DND-41 (cell line): ENCODE results near the gene MCM9.

Experiments used
- ATAC-seq: fragments of 200-7000 bp; cut with Tn5 transposase; 3 replicates; pipeline ENCODE4 v1.9.1; 2021; ENCODE audit warnings: low read depth; ENCODE audit not compliant: insufficient read depth
- DNase-seq: peaks from one replicate; pipeline ENCODE4 v3.0.0-alpha.2; 2020
- H2AFZ ChIP-seq: 2 replicates; pipeline ENCODE4 v1.6.0; 2012; ENCODE audit warnings: low read depth, low read length
- H3K27ac ChIP-seq: 2 replicates; pipeline ENCODE4 v1.5.1; 2012; ENCODE audit warnings: low read length, inconsistent platforms
- H3K27me3 ChIP-seq: fragments of 200-600 bp; sonication (generic); 2 replicates; pipeline ENCODE4 v1.6.0; 2012; ENCODE audit warnings: low read length, mild to moderate bottlenecking, inconsistent platforms; ENCODE audit not compliant: insufficient read depth, poor library complexity
- H3K36me3 ChIP-seq: 2 replicates; pipeline ENCODE4 v1.5.1; 2012; ENCODE audit warnings: low read length, inconsistent platforms; ENCODE audit not compliant: insufficient read depth
- H3K4me1 ChIP-seq: 2 replicates; pipeline ENCODE4 v1.5.1; 2012; ENCODE audit warnings: mild to moderate bottlenecking, low read length; ENCODE audit not compliant: insufficient read depth
- H3K4me2 ChIP-seq: 2 replicates; pipeline ENCODE4 v1.6.0; 2012; ENCODE audit warnings: mild to moderate bottlenecking, moderate library complexity, low read length, inconsistent platforms; ENCODE audit not compliant: insufficient read depth
- H3K4me3 ChIP-seq, 2 experiments: fragments of 200-600 bp in 1 of 2; shearing (Covaris generic) in 1 of 2; 2 replicates each; pipeline ENCODE4 v1.5.1; 2012 to 2016; ENCODE audit warnings: inconsistent platforms in 2 of 2, low read length in 2 of 2, mild to moderate bottlenecking in 2 of 2, low read depth in 1 of 2, moderate library complexity in 1 of 2
- H3K79me2 ChIP-seq: 2 replicates; pipeline ENCODE4 v1.6.0; 2012; ENCODE audit warnings: low read length, inconsistent platforms; ENCODE audit not compliant: insufficient read depth
- H3K9ac ChIP-seq: 2 replicates; pipeline ENCODE4 v1.6.0; 2012; ENCODE audit warnings: low read depth, mild to moderate bottlenecking, inconsistent platforms, low read length, moderate library complexity
- H3K9me3 ChIP-seq: 2 replicates; pipeline ENCODE4 v1.5.1; 2012; ENCODE audit warnings: low read length, moderate library complexity, mild to moderate bottlenecking, inconsistent platforms; ENCODE audit not compliant: insufficient read depth, severe bottlenecking
- H4K20me1 ChIP-seq: 2 replicates; pipeline ENCODE4 v1.6.0; 2012; ENCODE audit warnings: low read length; ENCODE audit not compliant: insufficient read depth
- EZH2 ChIP-seq: IDR thresholded peaks from 3 replicates; pipeline ENCODE4 v1.6.1; 2012; ENCODE audit warnings: borderline replicate concordance, low read depth, mild to moderate bottlenecking, moderate library complexity, low read length, inconsistent platforms; ENCODE audit not compliant: severe bottlenecking
- TF ChIP-seq, protein P1 (sequence below): IDR thresholded peaks from 2 replicates; pipeline ENCODE4 v1.5.1; 2012; ENCODE audit warnings: borderline replicate concordance, low read length, moderate library complexity, mild to moderate bottlenecking; ENCODE audit not compliant: poor library complexity, severe bottlenecking; ENCODE audit errors: extremely low read depth

Gene MCM9

DNA sequence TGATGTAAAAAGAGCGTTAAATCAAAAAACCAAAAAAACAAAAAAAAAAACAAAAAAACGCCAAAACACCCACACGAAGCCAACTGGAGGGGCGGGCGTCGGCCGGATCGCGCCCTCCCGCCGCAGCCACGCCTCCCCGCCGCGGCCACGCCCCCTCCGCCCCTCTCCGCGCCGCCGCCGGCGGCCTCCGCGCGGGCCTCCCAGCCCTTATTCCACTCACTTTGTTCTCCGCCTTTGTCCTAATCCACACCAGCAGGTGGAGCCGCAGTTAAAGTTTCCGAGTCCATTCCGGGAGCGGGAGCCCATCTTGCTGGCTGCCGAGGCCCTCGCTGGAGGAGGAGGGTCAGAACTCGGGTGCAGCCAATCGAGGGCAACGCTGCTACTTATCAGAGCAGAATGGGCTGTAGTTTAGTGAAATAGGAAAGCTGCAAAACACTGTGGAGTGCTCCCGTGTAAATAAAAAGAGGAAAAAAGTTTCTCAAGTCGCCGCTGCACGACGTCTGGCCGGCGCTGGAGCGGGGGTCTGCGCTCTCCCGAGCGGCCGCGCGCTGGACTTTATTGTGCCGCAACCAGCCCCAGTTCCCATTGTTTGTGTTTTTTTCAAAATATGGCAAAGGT lies 41.0 kb downstream of the MCM9 start, which contains the start of gene ASF1A:
Gene ASF1A (plus strand): TSS at position 346 of the 618 bp plus-strand sequence. CDS start 262 bp downstream, at position 608.
- ATAC-seq, result peak; percentile 87
- TF ChIP-seq, protein P1, sequence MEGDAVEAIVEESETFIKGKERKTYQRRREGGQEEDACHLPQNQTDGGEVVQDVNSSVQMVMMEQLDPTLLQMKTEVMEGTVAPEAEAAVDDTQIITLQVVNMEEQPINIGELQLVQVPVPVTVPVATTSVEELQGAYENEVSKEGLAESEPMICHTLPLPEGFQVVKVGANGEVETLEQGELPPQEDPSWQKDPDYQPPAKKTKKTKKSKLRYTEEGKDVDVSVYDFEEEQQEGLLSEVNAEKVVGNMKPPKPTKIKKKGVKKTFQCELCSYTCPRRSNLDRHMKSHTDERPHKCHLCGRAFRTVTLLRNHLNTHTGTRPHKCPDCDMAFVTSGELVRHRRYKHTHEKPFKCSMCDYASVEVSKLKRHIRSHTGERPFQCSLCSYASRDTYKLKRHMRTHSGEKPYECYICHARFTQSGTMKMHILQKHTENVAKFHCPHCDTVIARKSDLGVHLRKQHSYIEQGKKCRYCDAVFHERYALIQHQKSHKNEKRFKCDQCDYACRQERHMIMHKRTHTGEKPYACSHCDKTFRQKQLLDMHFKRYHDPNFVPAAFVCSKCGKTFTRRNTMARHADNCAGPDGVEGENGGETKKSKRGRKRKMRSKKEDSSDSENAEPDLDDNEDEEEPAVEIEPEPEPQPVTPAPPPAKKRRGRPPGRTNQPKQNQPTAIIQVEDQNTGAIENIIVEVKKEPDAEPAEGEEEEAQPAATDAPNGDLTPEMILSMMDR, result peak; percentile 92
- no peak for TF ChIP-seq EZH2

DNA sequence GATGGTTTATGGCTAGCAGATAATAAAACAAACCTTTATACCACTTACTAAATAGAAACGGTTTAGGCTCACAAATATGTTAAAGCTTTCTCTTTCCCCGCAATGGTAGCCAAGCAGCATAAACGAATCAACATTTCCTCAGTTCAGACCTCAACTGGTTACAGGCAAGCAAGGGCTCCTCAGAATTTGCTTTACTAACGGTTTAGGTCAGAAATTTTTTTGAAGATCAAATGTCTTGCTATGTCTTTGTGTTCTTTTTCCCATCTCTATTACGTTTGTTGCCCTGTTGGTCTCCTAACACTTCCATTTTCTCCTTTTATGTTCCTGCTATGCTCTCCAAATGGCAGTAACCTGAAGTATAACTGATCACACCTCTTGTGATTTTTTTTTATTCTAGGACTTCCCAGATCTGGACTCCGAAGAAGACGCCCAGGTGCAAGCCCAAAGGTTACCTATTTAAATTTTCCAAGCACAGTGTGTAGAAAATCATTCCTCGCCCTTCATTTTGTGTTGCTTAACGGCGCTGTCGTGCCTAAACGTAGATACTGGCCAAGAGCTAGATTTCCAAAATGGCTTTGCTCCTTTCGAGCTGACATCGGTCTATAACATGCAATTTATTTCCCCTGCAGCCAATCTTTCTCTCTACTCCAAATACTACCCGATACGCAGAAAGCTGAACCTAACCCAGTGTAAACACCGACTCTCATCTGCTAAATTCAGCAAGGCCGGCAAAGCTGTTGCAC lies 41.7 kb downstream of the MCM9 start:
- H2AFZ ChIP-seq, result peak overlapping the region; percentile 77
- DNase-seq, result peak; percentile 66
- peaks cover 48% of the 10 kb centered on the region for H3K4me1 ChIP-seq
- H4K20me1 ChIP-seq, result peaks cover 7% of the 10 kb centered on the region; the same call in 1 of the 2 replicates
- peak overlapping the region; percentile 98 for H3K27ac ChIP-seq
- no peak for TF ChIP-seq EZH2
- TF ChIP-seq, protein P1, result no peak
- H3K9me3 ChIP-seq, result no peaks in the 10 kb centered on the region
- peak; percentile 15 for ATAC-seq
- peak overlapping the region; percentile 98 for H3K9ac ChIP-seq
- peak overlapping the region; percentile 72 for H3K4me2 ChIP-seq
- H3K4me3 ChIP-seq, result peak overlapping the region; percentile 59 to 98
- H3K36me3 ChIP-seq, result peaks cover 11% of the 10 kb centered on the region
- H3K27me3 ChIP-seq, result no peaks in the 10 kb centered on the region
- H3K79me2 ChIP-seq, result peaks cover 70% of the 10 kb centered on the region

More for the DNA sequence above, 41.0 kb downstream of the MCM9 start, which contains the start of gene ASF1A:
- Histone ChIP-seq H3K9ac (peak within 1 kb of the TSS; percentile 98), H3K4me1 (peaks cover 53% of the 10 kb centered on the region), H3K36me3 (peaks cover 17% of the 10 kb centered on the region), H3K27ac (peak within 1 kb of the TSS; percentile 98), H3K4me3 (peak within 1 kb of the TSS; percentile 98 to 99), H3K9me3 (no peaks in the 10 kb centered on the region), H3K79me2 (peaks cover 77% of the 10 kb centered on the region), H4K20me1 (peaks cover 13% of the 10 kb centered on the region; the same call in 1 of the 2 replicates), H2AFZ (peak within 1 kb of the TSS; percentile 83), H3K27me3 (no peaks in the 10 kb centered on the region), H3K4me2 (peak within 1 kb of the TSS; percentile 72)
- DNase-seq, result peak; percentile 99

DNA sequence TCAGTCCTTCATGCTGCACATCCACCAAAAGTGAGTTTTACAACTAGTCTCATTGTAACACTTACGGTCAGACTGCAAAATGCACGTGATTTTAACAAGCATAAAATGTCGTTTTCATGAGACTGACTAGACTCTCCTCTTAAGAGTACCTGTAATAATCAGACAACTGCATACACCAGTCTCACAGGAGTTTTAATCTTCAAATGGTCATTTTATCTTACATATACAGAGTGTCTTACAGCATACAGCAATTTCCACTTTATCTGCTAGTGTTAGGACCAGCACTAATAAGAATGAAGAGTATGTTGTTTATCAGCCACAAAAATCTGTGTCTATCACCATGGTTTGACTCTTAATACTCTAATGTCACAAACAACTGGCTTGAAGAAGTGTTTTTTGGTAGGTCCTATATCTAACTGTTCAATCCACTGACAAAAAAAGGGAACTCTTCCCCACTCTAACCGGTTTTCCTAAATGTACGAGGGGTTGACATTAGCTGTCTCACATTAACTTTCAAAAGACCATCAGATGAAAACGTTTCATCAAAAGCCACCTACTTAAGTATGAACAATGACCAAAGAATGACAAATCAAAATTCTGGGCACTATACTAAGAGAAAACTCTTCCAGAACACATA lies 42.5 kb downstream of the MCM9 start:
- H2AFZ ChIP-seq, result peak overlapping the region; percentile 77
- TF ChIP-seq, protein P1, result no peak
- no peak for TF ChIP-seq EZH2
- no peaks in the 10 kb centered on the region for H3K27me3 ChIP-seq
- peak overlapping the region; percentile 72 for H3K4me2 ChIP-seq
- no peaks in the 10 kb centered on the region for H3K9me3 ChIP-seq
- H3K36me3 ChIP-seq, result peaks cover 4% of the 10 kb centered on the region; the same call in 1 of the 2 replicates
- peak overlapping the region; percentile 98 for H3K9ac ChIP-seq
- H3K79me2 ChIP-seq, result peaks cover 63% of the 10 kb centered on the region
- DNase-seq (no peak), ATAC-seq (no peak)
- H4K20me1 ChIP-seq, result peaks cover 3% of the 10 kb centered on the region; the same call in 1 of the 2 replicates
- H3K4me3 ChIP-seq, result peak overlapping the region; percentile 59 to 98; a peak in 3 of 4 replicates
- H3K4me1 ChIP-seq, result peaks cover 41% of the 10 kb centered on the region
- H3K27ac ChIP-seq, result peak overlapping the region; percentile 98
